Stimulated activated CD8-positive, alpha-beta memory T cell treated with anti-CD3 and anti-CD28 coated beads, Interleukin-4, amount 100 ng/mL, for 1 hour (primary cell): Measurements from ENCODE around the gene FAM90A1.
"Not testable (repeated sequence)": the region's sequence is repeated elsewhere in the genome, so short reads cannot be mapped to it uniquely, and the experiment has no call there.

ENCODE experiments used
- DNase-seq, 2 donors: peaks; one replicate each; pipeline ENCODE4 v3.0.0-alpha.2; 2020; ENCODE audit warnings: low read depth in 2 of 2, low spot score in 1 of 2

Gene FAM90A1

DNA sequence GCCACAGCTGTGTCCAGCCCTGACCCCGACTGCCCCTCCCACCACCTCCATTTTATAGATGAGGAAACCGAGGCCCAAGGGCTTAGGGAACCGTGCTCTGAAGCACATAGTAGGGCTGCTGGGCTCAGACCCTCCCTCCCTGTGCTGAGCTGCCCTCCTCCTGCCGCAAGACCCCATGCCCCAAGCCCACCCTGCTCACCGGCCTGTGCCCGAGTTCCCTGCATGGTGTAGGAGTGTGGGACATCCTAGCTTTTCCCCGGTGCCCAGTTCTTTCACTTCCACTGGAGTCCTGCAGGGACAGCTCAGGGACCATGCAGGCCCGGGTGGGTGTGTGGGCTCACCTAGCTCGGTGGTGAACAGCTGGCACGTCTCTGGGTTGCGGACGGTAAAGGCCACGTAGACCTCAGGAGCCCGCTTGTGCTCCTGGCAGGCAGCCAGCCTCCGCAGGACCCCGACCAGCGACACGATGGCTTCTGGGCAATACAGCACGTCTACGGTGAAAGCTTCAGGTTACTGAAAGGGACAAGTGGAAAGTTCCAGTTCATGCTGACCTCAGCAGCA is 6.6 kb upstream of the FAM90A1 start:
- not testable (repeated sequence) for DNase-seq

DNA sequence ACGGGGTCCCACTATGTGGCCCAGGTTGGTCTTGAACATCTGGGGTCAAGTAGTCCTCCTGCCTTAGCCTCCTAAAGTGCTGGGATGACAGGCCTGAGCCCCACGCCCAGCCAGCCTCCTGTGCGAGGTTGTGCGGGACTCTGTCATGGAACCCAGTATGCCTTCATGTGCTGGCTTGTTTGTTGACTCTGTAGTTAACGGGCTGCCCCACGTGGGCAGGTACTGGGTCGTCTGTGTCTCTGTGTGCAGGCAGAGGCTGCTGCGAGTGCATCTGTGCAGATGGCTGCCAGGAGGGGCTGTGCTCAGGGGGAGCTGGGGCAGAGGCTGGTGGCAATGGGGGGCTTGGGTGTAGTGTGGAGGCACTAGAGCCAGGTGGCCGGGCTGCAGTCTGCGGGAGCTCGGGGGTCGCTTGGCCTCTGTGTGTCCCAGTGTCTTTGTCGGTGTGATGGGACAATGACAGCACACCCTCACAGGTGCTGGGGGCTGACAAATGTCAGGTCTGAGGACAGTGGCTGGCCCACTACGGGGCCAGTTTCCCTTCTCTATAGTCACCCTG is 6.0 kb upstream of the FAM90A1 start:
- DNase-seq, result not testable (repeated sequence)

DNA sequence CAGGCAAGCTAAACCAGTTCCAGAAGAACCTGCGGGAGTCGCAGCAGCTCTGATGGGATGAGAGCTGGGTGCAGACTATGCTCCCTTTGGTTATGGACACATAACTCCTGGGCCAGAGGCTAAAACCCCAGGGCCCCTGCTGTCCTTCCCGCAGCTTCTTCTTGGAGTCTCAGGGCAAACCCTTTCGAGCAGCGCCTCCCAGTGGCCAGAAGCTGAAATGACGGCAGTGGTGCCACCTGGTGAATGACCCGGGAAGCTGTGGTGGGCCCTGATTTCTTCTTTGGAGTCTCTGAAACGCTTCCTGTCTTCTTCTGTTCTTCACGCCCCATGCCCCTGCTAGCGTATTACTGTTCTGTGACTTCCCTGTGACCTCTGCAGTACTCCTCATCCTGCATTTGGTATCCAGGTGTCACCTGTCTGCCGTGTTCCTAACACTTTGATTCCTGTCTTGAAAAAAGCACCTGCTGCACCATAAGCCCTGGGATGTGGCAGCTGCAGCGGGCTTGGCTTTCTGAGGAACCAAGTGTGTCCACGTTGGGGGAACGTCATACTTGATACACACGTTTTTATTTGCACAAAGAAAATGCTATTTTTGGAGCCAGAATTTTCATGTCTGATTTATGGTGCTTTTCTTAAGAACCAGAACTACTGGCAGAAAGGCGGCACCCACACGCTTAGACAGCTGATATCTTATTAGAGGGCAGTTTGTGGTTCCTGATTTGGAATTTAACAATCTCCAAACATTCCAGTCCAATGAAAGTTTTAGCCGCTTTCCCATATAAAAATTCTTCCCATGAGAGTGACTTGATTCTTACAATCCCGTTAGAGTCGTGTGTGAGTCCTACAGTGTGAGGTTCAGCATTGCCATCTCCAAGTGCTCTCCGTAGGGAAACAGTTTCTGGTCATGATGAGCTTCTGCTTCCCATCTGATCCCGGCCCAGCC is 4.5 kb upstream of the FAM90A1 start:
- peak; percentile 23 to 51 for DNase-seq

DNA sequence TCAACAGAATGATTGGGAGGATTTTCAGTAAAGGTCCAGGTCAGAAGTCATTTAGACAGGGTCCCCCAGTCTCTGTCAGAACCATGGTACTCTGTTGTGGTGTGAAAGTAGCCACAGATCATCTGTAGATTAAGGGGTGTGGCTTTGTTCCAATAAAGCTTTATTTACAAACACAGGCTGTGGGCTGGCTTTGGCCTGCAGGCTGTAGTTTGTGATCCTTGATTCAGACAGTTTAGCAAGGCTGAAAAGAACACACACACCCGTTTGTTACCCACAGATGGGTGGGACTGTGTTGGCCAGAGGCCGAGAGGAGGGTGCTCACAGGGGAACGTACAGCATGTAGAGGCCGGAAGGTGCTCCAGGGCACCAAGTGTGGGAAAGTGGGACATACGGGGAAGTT is 3.6 kb upstream of the FAM90A1 start:
- not testable (repeated sequence) for DNase-seq

DNA sequence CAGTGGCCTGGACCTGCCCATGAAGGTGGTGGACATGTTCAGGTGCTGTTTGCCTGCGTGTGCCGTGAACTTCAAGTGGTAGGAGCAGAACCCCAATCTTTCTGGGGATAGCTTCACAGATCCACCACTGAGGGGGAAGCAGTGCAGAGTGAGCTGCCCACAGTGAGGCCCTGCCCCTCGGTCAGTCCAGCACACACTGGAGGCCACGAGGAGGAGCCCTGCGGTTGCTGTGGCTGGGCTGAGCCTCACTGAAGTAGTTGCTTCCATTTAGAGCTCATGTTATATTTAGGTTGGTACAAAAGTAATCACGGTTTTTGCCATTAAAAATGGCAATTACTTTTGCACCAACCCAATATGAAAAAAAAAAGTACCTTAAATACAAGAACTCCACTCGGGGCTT is 2.1 kb upstream of the FAM90A1 start:
- DNase-seq, result not testable (repeated sequence)

DNA sequence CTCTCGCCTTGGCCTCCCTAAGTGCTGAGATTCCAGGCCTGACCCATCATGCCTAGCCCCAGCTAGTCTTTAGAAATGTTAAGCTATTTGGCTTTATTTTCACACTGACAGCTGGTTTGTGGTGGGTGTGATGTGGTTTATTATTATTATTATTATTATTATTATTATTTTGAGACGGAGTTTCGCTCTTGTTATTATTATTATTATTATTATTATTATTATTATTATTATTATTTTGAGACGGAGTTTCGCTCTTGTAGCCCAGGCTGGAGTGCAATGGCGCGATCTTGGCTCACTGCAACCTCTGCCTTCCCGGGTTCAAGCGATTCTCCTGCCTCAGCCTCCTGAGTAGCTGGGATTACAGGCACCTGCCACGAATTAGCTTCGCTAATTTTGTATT is 1.2 kb upstream of the FAM90A1 start:
- DNase-seq, result not testable (repeated sequence)

DNA sequence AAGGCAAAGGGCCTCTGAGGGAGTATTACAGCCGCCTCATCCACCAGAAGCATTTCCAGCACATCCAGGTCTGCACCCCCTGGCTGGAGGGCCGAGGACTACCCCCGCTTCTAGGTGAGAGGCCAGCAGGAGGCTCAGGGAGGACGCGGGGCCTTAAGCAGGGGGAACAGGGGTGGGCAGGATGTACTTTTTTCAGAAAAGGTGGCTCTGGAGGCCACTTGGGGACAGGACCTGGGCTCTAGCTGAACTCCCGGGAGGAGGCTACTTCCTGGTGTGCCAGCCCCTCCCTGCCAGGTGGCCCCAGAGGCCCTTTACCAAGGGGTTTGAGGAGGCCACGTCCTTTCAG is 287 bp upstream of the FAM90A1 start:
- not testable (repeated sequence) for DNase-seq

DNA sequence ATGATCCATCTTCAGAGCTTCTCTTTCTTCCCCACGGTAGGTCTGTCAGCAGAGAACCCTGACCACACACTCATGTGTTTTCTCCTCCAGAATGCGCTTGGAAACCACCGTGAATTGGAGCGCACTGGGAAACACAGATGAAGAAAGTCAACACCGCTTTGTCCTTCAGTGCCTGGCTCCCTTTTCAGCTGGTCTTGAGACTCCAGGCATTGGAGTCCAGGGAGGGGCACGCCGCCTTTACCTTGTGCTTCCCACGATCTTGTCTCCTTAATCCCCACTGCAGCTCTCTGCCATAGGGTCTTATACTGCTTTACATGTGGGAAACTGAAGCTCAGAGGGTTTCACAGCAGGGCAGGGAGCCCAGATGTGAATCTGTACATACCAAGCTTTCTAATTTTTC is 1.1 kb downstream of the FAM90A1 start:
- DNase-seq, result no peak

DNA sequence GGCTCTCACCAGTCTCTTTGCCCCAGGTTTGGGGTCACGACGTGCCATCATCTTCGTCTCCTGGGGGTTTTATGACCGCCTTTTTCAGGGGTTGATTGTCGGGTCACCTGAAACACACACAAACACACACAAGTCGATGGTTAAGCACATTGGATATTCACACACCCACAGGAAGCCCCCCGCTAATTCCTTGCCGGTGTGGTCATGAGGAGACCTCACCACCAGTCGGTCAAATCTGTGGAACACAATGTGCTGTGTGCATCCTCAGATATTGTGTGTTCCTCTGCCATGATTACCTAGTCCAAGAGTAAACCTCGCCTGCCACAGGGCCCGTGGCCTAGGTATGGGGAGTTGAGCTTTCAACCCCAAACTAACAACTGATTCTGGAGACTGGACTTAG is 2.6 kb downstream of the FAM90A1 start:
- DNase-seq, result not testable (repeated sequence)

DNA sequence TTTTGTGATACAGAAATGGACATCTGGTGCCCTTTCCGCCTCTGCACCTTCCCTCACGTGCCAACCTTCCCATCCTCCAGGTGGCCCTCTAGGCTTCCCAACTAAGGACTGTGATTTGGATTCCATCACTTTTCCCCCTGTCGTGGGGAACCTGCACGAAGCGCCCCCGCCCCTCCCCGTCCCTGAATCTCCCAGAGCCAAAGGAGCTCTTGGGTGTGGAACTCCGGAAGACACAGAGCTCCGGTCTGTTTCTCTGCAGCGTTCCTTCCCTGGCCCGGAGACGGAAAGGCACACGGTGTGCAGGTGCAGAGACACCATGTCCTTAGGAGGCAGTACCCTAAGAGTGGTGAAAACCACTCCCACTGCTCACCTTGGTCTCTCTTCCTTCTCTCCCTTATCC is 3.8 kb downstream of the FAM90A1 start:
- DNase-seq, result not testable (repeated sequence)

DNA sequence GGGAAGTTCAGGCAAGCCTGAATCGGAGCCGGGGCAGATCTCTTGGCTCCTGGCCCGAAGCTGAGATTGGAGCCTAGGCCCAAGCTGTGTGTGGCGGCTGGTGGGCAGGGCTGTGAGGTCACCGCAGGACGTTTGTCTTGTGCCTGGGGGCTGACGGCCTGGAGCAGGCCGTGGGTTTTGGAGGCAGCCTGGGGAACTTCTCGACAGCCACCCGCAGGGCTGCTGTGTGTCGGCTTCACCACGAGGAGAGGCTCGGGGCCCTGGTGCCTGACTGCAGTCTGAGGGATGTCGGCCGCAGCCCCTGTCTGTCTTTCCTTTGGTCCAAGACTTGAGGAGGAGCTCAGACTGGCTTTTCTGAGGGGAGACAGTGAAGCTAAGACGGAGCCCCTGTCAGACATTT is 5.1 kb downstream of the FAM90A1 start:
- not testable (repeated sequence) for DNase-seq

DNA sequence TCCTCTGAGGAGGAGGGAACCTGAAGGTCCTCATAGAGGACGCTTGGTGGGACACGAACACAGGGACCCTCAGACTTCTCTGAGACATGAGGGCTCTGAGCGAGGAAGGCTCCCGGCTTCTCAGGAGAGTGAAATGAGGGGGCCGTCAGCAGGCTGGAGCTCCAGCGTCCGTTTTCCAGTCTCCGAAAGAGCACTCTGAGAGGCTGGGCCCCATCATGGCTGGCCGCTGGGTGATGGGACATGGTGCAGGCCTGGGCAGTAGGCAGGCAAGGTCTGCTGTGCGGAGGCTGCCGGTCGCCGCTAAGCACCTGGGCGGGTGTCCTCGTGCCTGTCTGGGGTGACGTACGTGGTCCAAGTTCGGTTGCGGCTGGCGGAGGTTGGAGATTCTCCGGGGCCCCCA is 5.6 kb downstream of the FAM90A1 start:
- not testable (repeated sequence) for DNase-seq

DNA sequence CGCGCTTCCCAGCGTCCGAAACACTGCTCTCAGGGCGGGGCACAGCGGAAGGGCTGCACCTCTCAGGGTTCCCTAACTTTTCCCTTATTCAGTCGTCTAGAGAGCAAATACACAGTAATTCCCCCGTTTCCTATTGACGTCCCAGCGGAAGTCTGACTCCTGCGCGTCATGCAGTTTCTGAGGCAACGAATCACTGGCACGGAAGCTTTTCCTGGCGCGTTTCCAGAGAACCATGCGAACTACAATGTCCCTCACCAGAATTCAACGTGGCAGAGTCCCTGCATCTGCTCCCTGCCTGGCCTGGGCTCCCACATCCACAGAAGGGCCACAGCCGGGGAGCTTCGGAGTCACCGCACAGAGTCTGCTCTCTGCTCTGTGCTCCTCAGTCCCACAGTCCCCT is 6.0 kb downstream of the FAM90A1 start:
- not testable (repeated sequence) for DNase-seq

DNA sequence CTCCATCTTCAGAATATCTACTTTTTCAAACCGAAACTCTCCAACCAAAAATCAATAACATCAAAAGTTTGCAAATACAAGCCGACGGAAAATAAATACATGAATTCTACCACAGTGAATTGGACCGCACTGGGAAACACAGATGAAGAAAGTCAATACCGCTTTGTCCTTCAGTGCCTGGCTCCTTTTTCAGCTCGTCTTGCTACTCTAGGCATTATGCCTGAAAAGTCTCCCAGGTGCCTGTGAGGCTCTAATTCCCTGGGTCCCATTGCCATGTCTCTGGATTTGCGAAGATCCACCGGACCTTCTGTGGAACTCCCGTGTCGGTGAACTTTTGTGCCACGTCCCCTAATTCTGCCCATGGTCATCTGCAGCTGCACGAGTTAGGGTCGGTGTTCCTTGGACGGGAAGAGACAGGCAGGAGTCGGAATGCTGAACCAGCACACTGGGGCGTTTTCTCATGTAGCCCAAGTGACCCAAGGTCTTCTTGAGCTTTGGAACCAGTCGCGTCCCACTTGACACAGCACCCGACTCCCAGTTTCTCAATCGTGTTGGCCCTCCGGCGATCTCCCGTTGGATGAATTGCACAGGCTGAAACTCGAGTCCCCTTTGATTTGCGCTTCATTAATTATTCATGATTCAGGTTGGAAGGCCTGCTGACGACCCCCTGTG is 8.6 kb downstream of the FAM90A1 start:
- DNase-seq, result not testable (repeated sequence)

DNA sequence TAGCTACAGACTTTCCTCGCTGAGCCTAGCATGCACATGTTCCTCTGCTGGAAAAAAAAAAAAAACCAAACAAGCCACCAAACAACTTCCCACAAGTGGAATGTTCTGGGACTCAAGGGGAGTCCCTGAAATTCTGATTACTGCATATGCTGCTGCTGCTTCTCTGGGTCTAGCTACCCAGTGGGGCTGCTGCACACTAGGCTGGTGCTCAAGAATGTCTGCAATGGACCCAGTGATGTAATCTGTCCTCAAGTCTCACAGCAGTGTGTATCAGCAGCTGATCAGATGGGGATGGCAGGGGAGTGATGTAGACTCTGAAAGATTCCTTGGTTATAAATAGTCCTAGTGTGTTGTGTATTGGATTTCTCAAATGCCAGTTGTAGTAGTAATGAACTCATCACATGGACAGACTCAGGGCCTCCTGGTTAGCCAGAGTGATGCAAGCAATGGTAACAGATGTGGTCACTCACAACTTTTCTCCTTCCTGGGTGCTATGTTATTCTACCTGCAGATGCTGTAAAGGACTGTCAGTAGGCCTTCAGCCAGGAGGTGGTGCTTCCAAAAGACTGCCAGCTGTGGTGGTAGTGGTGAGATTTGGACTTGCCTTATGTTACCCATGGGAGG is 29.6 kb downstream of the FAM90A1 start:
- not testable (repeated sequence) for DNase-seq

DNA sequence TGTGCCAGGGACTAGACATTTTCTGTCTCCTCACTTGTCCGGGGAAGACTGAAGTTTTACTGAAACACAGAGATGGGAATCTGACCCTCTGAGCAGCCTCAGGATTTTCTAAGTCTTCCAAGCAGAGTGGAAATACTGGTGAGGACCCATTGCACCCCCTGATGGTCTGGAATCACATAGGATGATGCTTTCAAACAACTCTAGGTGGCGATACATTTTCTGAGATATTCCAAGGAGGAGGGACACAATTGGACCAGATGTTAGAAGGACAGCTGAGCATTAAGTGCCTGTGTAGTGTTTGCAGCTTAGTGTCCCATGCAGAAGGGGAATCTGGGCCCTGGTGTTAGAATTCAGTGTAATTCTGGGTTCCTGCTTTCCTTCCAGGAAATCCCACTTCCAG is 39.3 kb downstream of the FAM90A1 start:
- not testable (repeated sequence) for DNase-seq

DNA sequence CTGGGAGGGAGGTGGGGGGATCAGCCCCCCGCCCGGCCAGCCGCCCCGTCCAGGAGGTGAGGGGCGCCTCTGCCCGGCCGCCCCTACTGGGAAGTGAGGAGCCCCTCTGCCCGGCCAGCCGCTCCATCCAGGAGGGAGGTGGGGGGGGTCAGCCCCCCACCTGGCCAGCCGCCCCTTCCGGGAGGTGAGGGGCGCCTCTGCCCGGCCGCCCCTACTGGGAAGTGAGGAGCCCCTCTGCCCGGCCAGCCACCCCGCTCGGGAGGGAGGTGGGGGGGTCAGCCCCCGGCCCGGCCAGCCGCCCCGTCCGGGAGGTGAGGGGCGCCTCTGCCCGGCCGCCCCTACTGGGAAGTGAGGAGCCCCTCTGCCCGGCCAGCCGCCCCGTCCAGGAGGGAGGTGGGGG is 43.2 kb downstream of the FAM90A1 start:
- DNase-seq, result not testable (repeated sequence)

DNA sequence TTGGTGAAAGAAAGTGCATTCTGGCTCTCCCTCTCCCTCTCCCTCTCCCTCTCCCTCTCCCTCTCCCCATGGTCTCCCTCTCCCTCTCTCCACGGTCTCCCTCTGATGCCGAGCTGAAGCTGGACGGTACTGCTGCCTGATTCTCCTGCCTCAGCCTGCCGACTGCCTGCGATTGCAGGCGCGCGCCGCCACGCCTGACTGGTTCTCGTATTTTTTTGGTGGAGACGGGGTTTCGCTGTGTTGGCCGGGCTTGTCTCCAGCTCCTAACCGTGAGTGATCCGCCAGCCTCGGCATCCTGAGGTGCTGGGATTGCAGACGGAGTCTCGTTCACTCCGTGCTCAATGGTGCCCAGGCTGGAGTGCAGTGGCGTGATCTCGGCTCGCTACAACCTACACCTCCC is 44.1 kb downstream of the FAM90A1 start:
- not testable (repeated sequence) for DNase-seq

DNA sequence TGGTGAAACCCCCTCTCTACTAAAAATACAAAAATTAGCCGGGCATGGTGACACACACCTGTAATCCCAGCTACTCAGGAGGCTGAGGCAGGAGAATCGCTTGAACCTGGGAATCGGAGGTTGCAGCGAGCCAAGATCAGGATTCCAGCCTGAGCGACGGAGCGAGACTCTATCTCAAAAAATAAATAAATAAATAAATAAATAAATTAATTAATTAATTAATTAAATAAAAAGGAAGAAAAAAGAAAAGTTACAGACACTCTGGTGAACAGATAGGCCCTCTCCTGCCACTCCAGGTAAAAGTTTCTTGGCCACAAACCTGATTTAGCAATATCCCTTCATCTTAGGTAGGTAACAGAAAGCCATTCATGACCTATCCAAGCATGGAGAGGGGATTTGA is 44.5 kb downstream of the FAM90A1 start:
- not testable (repeated sequence) for DNase-seq

DNA sequence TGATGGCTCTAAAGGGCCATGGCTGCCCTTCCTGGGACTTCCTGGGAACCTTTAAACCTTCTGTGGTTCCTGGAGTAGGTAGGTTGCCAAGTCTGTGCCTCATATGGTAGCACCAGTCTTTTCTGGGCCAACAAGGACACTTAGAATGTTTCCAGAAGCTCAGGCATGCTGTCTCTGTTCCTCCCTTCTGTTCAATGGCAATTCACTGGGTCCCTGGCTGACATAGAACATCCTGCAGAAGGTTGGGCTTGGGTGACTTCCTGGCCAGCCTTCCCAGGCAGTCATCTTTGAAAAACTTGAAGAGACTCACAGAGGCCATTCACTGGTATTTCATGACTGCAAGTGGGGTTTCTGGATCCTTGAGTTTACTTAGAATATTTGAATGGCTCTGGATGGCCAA is 46.1 kb downstream of the FAM90A1 start:
- not testable (repeated sequence) for DNase-seq

DNA sequence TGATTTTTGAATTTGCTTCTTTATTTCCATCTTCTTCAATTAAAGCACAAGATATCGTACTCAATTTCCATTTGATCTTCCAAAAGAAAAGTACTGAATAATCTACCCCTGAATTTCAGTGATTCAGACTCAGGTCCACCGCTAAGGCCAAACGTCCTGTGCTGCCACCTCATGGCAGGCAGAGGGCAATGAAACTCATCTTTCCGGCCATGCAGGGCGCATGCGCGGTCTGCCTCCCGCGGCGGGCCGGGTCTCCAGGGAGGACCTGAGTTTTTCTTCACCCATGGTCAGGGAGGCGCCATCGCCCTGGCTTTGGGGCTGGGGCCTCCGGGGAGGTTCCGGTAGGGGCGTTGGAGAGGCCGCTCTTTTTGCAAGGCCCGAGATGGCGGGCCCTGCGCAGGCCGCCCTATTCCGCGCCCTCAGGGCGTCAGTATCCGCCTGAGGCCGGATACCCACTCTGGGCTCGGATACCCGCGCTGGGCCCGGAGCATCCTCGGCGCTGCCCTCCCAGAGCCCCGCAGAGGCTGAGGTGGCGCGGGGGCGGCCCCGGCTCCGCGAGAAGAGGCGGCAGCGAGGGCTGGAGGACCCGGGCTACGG is 47.3 kb downstream of the FAM90A1 start:
- peak; percentile 41 to 61 for DNase-seq
